DND-41 (cell line): ENCODE data around the gene PRDX2.
A peak's percentile ranks its signal among the peaks of the same experiment; 100 is the strongest.

Experiments
- ATAC-seq: fragments of 200-7000 bp; cut with Tn5 transposase; 3 replicates; pipeline ENCODE4 v1.9.1; 2021; ENCODE audit warnings: low read depth; ENCODE audit not compliant: insufficient read depth
- DNase-seq: peaks from one replicate; pipeline ENCODE4 v3.0.0-alpha.2; 2020
- H2AFZ ChIP-seq: 2 replicates; pipeline ENCODE4 v1.6.0; 2012; ENCODE audit warnings: low read depth, low read length
- H3K27ac ChIP-seq: 2 replicates; pipeline ENCODE4 v1.5.1; 2012; ENCODE audit warnings: low read length, inconsistent platforms
- H3K27me3 ChIP-seq: fragments of 200-600 bp; sonication (generic); 2 replicates; pipeline ENCODE4 v1.6.0; 2012; ENCODE audit warnings: low read length, mild to moderate bottlenecking, inconsistent platforms; ENCODE audit not compliant: insufficient read depth, poor library complexity
- H3K36me3 ChIP-seq: 2 replicates; pipeline ENCODE4 v1.5.1; 2012; ENCODE audit warnings: low read length, inconsistent platforms; ENCODE audit not compliant: insufficient read depth
- H3K4me1 ChIP-seq: 2 replicates; pipeline ENCODE4 v1.5.1; 2012; ENCODE audit warnings: mild to moderate bottlenecking, low read length; ENCODE audit not compliant: insufficient read depth
- H3K4me2 ChIP-seq: 2 replicates; pipeline ENCODE4 v1.6.0; 2012; ENCODE audit warnings: mild to moderate bottlenecking, moderate library complexity, low read length, inconsistent platforms; ENCODE audit not compliant: insufficient read depth
- H3K4me3 ChIP-seq, 2 experiments: fragments of 200-600 bp in 1 of 2; shearing (Covaris generic) in 1 of 2; 2 replicates each; pipeline ENCODE4 v1.5.1; 2012 to 2016; ENCODE audit warnings: inconsistent platforms in 2 of 2, low read length in 2 of 2, mild to moderate bottlenecking in 2 of 2, low read depth in 1 of 2, moderate library complexity in 1 of 2
- H3K79me2 ChIP-seq: 2 replicates; pipeline ENCODE4 v1.6.0; 2012; ENCODE audit warnings: low read length, inconsistent platforms; ENCODE audit not compliant: insufficient read depth
- H3K9ac ChIP-seq: 2 replicates; pipeline ENCODE4 v1.6.0; 2012; ENCODE audit warnings: low read depth, mild to moderate bottlenecking, inconsistent platforms, low read length, moderate library complexity
- H3K9me3 ChIP-seq: 2 replicates; pipeline ENCODE4 v1.5.1; 2012; ENCODE audit warnings: low read length, moderate library complexity, mild to moderate bottlenecking, inconsistent platforms; ENCODE audit not compliant: insufficient read depth, severe bottlenecking
- H4K20me1 ChIP-seq: 2 replicates; pipeline ENCODE4 v1.6.0; 2012; ENCODE audit warnings: low read length; ENCODE audit not compliant: insufficient read depth
- EZH2 ChIP-seq: IDR thresholded peaks from 3 replicates; pipeline ENCODE4 v1.6.1; 2012; ENCODE audit warnings: borderline replicate concordance, low read depth, mild to moderate bottlenecking, moderate library complexity, low read length, inconsistent platforms; ENCODE audit not compliant: severe bottlenecking
- TF ChIP-seq, protein P1 (sequence below): IDR thresholded peaks from 2 replicates; pipeline ENCODE4 v1.5.1; 2012; ENCODE audit warnings: borderline replicate concordance, low read length, moderate library complexity, mild to moderate bottlenecking; ENCODE audit not compliant: poor library complexity, severe bottlenecking; ENCODE audit errors: extremely low read depth

Gene PRDX2

DNA sequence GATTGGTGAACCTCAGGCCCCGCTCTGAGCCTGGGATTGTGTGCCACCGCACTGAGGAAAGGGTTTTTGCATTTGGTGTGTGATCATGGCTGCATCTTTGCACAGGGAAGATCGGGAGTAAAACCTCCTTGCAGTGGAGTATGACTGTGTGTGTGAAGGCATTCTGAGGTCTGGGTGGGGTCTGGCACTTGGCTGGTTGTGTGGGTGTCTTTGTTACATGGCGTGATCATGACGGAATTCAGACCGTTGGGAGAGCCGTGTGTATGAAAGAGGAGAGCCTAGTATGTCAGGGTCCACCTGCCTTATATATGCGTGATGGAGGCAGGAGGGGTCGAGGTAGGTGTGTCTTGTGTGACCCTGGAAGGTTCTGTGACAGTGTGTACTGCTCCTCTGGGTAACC lies 50.7 kb downstream of the PRDX2 start:
- peaks cover 24% of the 10 kb centered on the region for H3K36me3 ChIP-seq
- TF ChIP-seq EZH2, result no peak
- TF ChIP-seq, protein P1, sequence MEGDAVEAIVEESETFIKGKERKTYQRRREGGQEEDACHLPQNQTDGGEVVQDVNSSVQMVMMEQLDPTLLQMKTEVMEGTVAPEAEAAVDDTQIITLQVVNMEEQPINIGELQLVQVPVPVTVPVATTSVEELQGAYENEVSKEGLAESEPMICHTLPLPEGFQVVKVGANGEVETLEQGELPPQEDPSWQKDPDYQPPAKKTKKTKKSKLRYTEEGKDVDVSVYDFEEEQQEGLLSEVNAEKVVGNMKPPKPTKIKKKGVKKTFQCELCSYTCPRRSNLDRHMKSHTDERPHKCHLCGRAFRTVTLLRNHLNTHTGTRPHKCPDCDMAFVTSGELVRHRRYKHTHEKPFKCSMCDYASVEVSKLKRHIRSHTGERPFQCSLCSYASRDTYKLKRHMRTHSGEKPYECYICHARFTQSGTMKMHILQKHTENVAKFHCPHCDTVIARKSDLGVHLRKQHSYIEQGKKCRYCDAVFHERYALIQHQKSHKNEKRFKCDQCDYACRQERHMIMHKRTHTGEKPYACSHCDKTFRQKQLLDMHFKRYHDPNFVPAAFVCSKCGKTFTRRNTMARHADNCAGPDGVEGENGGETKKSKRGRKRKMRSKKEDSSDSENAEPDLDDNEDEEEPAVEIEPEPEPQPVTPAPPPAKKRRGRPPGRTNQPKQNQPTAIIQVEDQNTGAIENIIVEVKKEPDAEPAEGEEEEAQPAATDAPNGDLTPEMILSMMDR, result no peak
- no peak for ATAC-seq
- no peak overlapping the region for H3K27ac ChIP-seq
- H3K27me3 ChIP-seq, result no peaks in the 10 kb centered on the region
- H3K9me3 ChIP-seq, result peaks cover 13% of the 10 kb centered on the region
- H2AFZ ChIP-seq, result no peak overlapping the region
- DNase-seq, result no peak
- no peak overlapping the region for H3K4me2 ChIP-seq
- no peaks in the 10 kb centered on the region for H3K79me2 ChIP-seq
- no peak overlapping the region for H3K4me3 ChIP-seq
- H4K20me1 ChIP-seq, result no peaks in the 10 kb centered on the region
- H3K9ac ChIP-seq, result no peak overlapping the region
- no peaks in the 10 kb centered on the region for H3K4me1 ChIP-seq

- Histone ChIP-seq H3K79me2 (no peaks in the 10 kb centered on the region), H2AFZ (no peak overlapping the region), H3K9ac (no peak overlapping the region), H3K9me3 (peaks cover 13% of the 10 kb centered on the region), H3K4me3 (no peak overlapping the region), H3K4me2 (no peak overlapping the region), H3K27ac (no peak overlapping the region), H4K20me1 (no peaks in the 10 kb centered on the region), H3K27me3 (no peaks in the 10 kb centered on the region), H3K36me3 (peaks cover 32% of the 10 kb centered on the region), H3K4me1 (no peaks in the 10 kb centered on the region)
- TF ChIP-seq EZH2, result no peak
- TF ChIP-seq, protein P1, result no peak
- ATAC-seq (no peak), DNase-seq (no peak)
Measured at GRCh38 chr19:12749938-12750521, 51.6 kb downstream of the PRDX2 start.

DNA sequence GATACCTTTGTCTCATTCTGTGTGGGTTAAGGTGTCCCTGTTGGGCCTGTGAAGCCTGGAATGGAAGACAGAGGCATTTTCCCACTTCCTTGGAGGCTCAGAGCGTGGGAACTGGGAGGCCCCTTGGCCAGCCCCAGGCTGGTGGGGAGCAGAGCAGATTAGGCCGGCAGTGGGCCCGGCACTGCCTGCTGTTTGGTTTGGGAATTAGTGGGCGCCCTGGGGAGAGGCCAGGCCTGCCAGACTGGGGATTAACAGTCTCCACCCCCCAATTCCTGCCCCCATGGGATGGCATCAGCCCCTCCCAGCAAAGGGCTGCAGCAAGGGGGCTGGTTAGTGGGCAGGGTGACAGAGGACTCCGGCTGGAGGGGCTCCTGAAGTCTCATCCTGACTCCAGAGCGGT lies 53.1 kb downstream of the PRDX2 start:
- ATAC-seq (peak; percentile 5; the same call in 1 of the 3 replicates), DNase-seq (no peak)
- no peak overlapping the region for H3K9ac ChIP-seq
- H3K4me3 ChIP-seq, result no peak overlapping the region
- no peaks in the 10 kb centered on the region for H3K79me2 ChIP-seq
- no peak overlapping the region for H2AFZ ChIP-seq
- no peak overlapping the region for H3K27ac ChIP-seq
- TF ChIP-seq, protein P1, result no peak
- TF ChIP-seq EZH2, result no peak
- peaks cover 13% of the 10 kb centered on the region for H3K9me3 ChIP-seq
- H4K20me1 ChIP-seq, result no peaks in the 10 kb centered on the region
- no peak overlapping the region for H3K4me2 ChIP-seq
- no peaks in the 10 kb centered on the region for H3K4me1 ChIP-seq
- H3K27me3 ChIP-seq, result no peaks in the 10 kb centered on the region
- H3K36me3 ChIP-seq, result peaks cover 40% of the 10 kb centered on the region
